GM12875 (cell line): Measurements from ENCODE around the gene SPC25.

Experiments used
- H3K4me3 ChIP-seq: one replicate; pipeline ENCODE4 v1.5.1; 2011; ENCODE audit warnings: low read depth, low read length, control low read depth
- CTCF ChIP-seq: IDR thresholded peaks from 2 replicates; pipeline ENCODE4 v1.5.1; 2011; ENCODE audit warnings: low read depth, mild to moderate bottlenecking, control low read depth, inconsistent platforms, low read length, moderate library complexity, borderline replicate concordance; ENCODE audit not compliant: insufficient read depth

SPC25 gene

DNA sequence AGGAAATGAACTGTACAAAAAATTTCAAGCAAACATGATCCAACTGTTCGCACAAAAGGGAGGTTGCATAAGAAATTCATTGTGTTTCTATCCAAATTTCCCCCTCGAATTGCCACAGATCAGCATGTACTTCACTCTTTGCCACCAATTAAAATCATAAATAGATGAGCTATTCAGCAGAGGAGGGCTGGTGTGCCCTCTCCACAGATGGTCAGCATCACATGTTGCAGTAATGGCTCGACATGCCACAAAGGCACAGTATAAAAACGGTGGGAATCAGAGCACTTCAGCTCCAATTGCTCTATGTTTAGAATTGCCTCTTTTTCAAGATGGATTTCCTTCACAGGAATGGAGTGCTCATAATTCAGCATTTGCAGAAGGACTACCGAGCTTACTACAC lies 10.8 kb upstream of the SPC25 start, which contains the start of gene G6PC2:
G6PC2 (plus strand) TSS at position 289 of the 400 bp plus-strand sequence; CDS start at position 330, 41 bp downstream.
- H3K4me3 ChIP-seq, result no peak within 1 kb of the TSS
- TF ChIP-seq CTCF, result no peak

DNA sequence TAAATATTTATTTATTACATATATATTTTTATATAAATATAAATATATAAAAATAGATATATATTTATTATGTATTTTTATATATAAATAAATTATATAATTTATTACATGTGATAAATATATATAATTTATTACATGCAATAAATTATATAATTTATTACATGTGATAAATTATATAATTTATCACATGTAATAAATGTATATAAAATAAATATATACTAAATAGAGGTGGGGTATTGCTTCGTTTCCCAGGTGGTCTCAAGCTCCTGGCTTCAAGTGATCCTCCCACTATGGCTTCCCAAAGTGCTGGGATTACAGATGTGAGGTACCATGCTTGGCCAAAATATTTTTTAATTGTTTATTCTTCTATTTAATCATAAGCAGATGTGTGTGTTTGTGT lies 7.2 kb upstream of the SPC25 start:
- no peak for TF ChIP-seq CTCF
- H3K4me3 ChIP-seq, result no peak overlapping the region

GRCh38 chr2:168896783-168897182 lies 6.6 kb upstream of the SPC25 start:
- H3K4me3 ChIP-seq, result no peak overlapping the region
- TF ChIP-seq CTCF, result no peak

DNA sequence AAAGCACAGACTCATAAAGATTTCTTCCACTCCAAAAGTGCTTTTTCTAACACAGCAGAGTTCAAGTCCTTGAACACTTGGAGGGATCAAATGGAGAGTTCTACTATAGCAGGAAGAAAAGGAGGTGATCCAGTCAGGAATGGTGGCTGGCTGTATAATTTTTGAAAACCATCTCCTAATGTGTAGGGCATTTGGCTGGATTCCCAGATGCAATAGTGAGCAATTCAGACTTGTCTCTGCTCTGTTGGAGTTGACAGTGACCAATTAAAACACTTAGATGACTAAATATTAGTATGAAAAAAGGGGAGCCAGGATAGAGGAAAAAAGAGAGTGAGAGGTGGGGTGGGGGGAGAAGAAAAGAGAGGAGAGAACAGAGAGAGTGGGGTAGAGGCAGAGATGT lies 5.5 kb upstream of the SPC25 start:
- TF ChIP-seq CTCF, result no peak
- H3K4me3 ChIP-seq, result no peak overlapping the region

DNA sequence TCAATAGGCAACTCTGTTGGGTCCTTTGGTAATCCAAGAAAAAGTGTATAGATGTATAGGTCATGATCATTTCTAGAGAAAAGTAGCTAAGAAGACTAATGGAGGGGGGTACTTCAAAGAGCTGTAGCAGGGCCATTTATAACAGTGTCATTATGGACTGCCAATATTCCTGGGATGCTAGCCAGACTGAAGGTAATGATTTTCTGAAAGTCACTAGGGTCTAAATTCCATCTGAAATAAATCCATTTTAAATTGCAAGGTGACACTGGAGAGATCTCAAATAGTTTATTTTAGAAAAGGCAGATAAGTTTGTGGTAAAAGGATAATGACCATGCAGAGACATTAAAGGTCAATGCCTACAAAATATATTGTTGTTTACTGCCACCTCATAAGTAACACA lies 4.5 kb upstream of the SPC25 start:
- H3K4me3 ChIP-seq, result no peak overlapping the region
- no peak for TF ChIP-seq CTCF

DNA sequence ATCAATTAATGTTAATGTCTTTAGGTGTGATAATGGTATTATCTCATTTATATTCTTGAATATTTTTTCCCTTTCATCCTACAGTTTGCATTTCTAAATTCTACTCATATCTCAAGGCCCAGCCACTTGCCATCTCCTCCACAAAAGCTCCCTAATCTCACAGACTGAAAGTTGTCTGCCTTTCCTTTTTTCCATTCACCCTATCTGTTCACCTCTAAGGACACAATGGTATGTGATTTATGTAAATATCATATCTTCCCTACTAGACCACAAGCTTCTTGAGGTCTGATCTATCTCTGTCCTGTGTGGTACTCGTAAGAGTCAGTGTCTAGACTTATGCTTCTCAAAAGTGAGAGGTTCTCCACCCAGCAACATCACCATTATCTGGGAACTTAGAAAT lies 3.9 kb upstream of the SPC25 start:
- H3K4me3 ChIP-seq, result no peak overlapping the region
- no peak for TF ChIP-seq CTCF

GRCh38 chr2:168892327-168892726 lies 2.1 kb upstream of the SPC25 start:
- no peak for TF ChIP-seq CTCF
- no peak overlapping the region for H3K4me3 ChIP-seq
